H1 (cell line): ENCODE results near the gene CLASP2. TPM values are rescaled to one million over a fixed set of nuclear protein-coding genes. Genes with fewer than 3 reads are reported as not detected.

Source experiments
- CTCF ChIA-PET: fragments of 300-600 bp; sonication (Branson Sonifier 250); formaldehyde crosslinking; loops from one replicate; lab custom pipeline; 2021; ENCODE audit not compliant: partially characterized antibody; lab: Charles Lee
- POLR2A ChIA-PET: fragments of 300-600 bp; sonication (Branson Sonifier 250); formaldehyde crosslinking; loops from one replicate; lab custom pipeline; 2021; ENCODE audit warnings: inconsistent platforms; ENCODE audit not compliant: partially characterized antibody; lab: Charles Lee
- DNase-seq, 2 experiments: peaks; one replicate each; pipeline versions ENCODE4 v3.0.0 to v3.0.0-alpha.2; 2010 to 2022; ENCODE audit warnings: low spot score in 2 of 2, low read depth in 1 of 2, mixed read lengths in 1 of 2
- FAIRE-seq: peaks from 2 replicates; lab custom pipeline; 2011; peaks lifted over from hg19 to GRCh38; lab: Jason Lieb, UNC
- H2AFZ ChIP-seq: 2 replicates; pipeline ENCODE4 v1.8.1; 2012; ENCODE audit warnings: low read length, inconsistent platforms
- H2AK5ac ChIP-seq: 2 replicates; pipeline ENCODE4 v1.6.1; 2013; ENCODE audit warnings: low read depth, low read length
- H2BK120ac ChIP-seq: replicated peaks from 2 replicates; pipeline ENCODE3; 2013; ENCODE audit warnings: low read depth, low read length, inconsistent platforms
- H2BK12ac ChIP-seq: 2 replicates; pipeline ENCODE4 v1.6.1; 2013; ENCODE audit warnings: low read depth, low read length
- H2BK15ac ChIP-seq: 2 replicates; pipeline ENCODE4 v1.6.1; 2013; ENCODE audit warnings: low read length
- H2BK20ac ChIP-seq: 2 replicates; pipeline ENCODE4 v1.6.1; 2013; ENCODE audit warnings: low read length
- H2BK5ac ChIP-seq: 2 replicates; pipeline ENCODE4 v1.6.1; 2013; ENCODE audit warnings: low read depth, low read length
- H3K14ac ChIP-seq: 2 replicates; pipeline ENCODE4 v1.6.1; 2013; ENCODE audit warnings: inconsistent platforms; ENCODE audit not compliant: insufficient read length
- H3K18ac ChIP-seq: 2 replicates; pipeline ENCODE4 v1.6.1; 2013; ENCODE audit warnings: low read length; ENCODE audit errors: extremely low read depth
- H3K23ac ChIP-seq: 2 replicates; pipeline ENCODE4 v1.6.1; 2013; ENCODE audit warnings: inconsistent platforms; ENCODE audit not compliant: insufficient read length
- H3K23me2 ChIP-seq: 2 replicates; pipeline ENCODE4 v1.6.1; 2013; ENCODE audit warnings: low read depth, low read length
- H3K27ac ChIP-seq: 2 replicates; pipeline ENCODE4 v1.6.1; 2011; ENCODE audit warnings: low read depth, low read length, inconsistent platforms
- H3K27me3 ChIP-seq, 4 experiments: replicated peaks in 1 of 4; 1 replicate in 1 of 4; 2 replicates in 3 of 4; pipeline versions ENCODE4 v1.6.1 to v1.8.1; 2011 to 2013; ENCODE audit warnings: low read length in 3 of 4, mild to moderate bottlenecking in 3 of 4, inconsistent platforms in 2 of 4, mixed read lengths in 2 of 4, moderate library complexity in 1 of 4; ENCODE audit not compliant: control insufficient read depth in 3 of 4, insufficient read depth in 3 of 4; ENCODE audit errors: extremely low read depth in 1 of 4
- H3K36me3 ChIP-seq, 4 experiments: 2 replicates each; pipeline versions ENCODE4 v1.6.1 to v1.8.1; 2011 to 2013; ENCODE audit warnings: mild to moderate bottlenecking in 4 of 4, low read length in 3 of 4, moderate library complexity in 2 of 4, control low read depth in 1 of 4, inconsistent platforms in 1 of 4; ENCODE audit not compliant: insufficient read depth in 4 of 4, control insufficient read depth in 2 of 4
- H3K4ac ChIP-seq: replicated peaks from 2 replicates; pipeline ENCODE3; 2013; ENCODE audit warnings: low read length, low read depth, mixed read lengths, inconsistent platforms; ENCODE audit not compliant: insufficient read length
- H3K4me1 ChIP-seq, 4 experiments: replicated peaks in 1 of 4; 1 replicate in 1 of 4; 2 replicates in 3 of 4; pipeline versions ENCODE4 v1.6.1 to v1.8.1; 2011 to 2013; ENCODE audit warnings: low read length in 3 of 4, inconsistent platforms in 2 of 4, mixed read lengths in 1 of 4; ENCODE audit not compliant: insufficient read depth in 4 of 4, control insufficient read depth in 3 of 4
- H3K4me2 ChIP-seq, 2 experiments: 2 replicates each; pipeline versions ENCODE4 v1.6.1 to v1.8.1; 2011 to 2013; ENCODE audit warnings: low read depth in 2 of 2, low read length in 2 of 2, control low read depth in 1 of 2, inconsistent platforms in 1 of 2, mild to moderate bottlenecking in 1 of 2; ENCODE audit not compliant: insufficient read depth in 1 of 2
- H3K4me3 ChIP-seq, 4 experiments: fragments of 200-600, 300-600 bp in 1 of 4; sonication (generic), shearing (Covaris generic), sonication (Bioruptor Twin) in 1 of 4; 2 replicates each; pipeline versions ENCODE4 v1.5.1 to v1.8.1; 2011 to 2016; ENCODE audit warnings: low read length in 4 of 4, low read depth in 3 of 4, control low read depth in 2 of 4, inconsistent platforms in 2 of 4, mild to moderate bottlenecking in 2 of 4, mixed read lengths in 1 of 4, moderate library complexity in 1 of 4; ENCODE audit not compliant: insufficient read depth in 2 of 4; ENCODE audit errors: extremely low read depth in 1 of 4
- H3K56ac ChIP-seq: replicated peaks from 2 replicates; pipeline ENCODE3; 2013; ENCODE audit warnings: low read depth, mild to moderate bottlenecking, mixed read lengths, low read length, inconsistent platforms; ENCODE audit not compliant: insufficient read length
- H3K79me1 ChIP-seq: 2 replicates; pipeline ENCODE4 v1.6.1; 2013; ENCODE audit warnings: low read depth, low read length, control low read depth
- H3K79me2 ChIP-seq, 2 experiments: 2 replicates each; pipeline versions ENCODE4 v1.6.1 to v1.8.1; 2012 to 2013; ENCODE audit warnings: low read length in 2 of 2, mild to moderate bottlenecking in 2 of 2, inconsistent platforms in 1 of 2; ENCODE audit not compliant: insufficient read depth in 2 of 2, control insufficient read depth in 1 of 2
- H3K9ac ChIP-seq, 4 experiments: replicated peaks in 1 of 4; 1 replicate in 1 of 4; 2 replicates in 3 of 4; pipeline versions ENCODE4 v1.6.1 to v1.8.1; 2011 to 2013; ENCODE audit warnings: low read depth in 3 of 4, low read length in 3 of 4, control low read depth in 2 of 4, mild to moderate bottlenecking in 2 of 4, moderate library complexity in 2 of 4, inconsistent platforms in 1 of 4; ENCODE audit errors: extremely low read depth in 1 of 4
- H3K9me3 ChIP-seq, 2 experiments: 2 replicates each; pipeline versions ENCODE4 v1.6.1 to v1.8.1; 2012 to 2013; ENCODE audit warnings: mild to moderate bottlenecking in 2 of 2, moderate library complexity in 2 of 2, control low read depth in 1 of 2, inconsistent platforms in 1 of 2, low read depth in 1 of 2, low read length in 1 of 2, mixed read lengths in 1 of 2; ENCODE audit not compliant: insufficient read depth in 2 of 2
- H4K20me1 ChIP-seq, 2 experiments: replicated peaks in 1 of 2; 2 replicates each; pipeline versions ENCODE3 to v1.8.1; 2011 to 2013; ENCODE audit warnings: inconsistent platforms in 2 of 2, low read length in 2 of 2, mild to moderate bottlenecking in 1 of 2; ENCODE audit not compliant: insufficient read depth in 2 of 2, control insufficient read depth in 1 of 2
- H4K5ac ChIP-seq: 2 replicates; pipeline ENCODE4 v1.6.1; 2013; ENCODE audit warnings: low read length, low read depth, mixed read lengths, inconsistent platforms; ENCODE audit not compliant: insufficient read length
- H4K8ac ChIP-seq: 2 replicates; pipeline ENCODE4 v1.8.0; 2013; ENCODE audit warnings: mild to moderate bottlenecking, moderate library complexity, low read length, inconsistent platforms; ENCODE audit not compliant: insufficient read depth; ENCODE audit errors: extremely low read depth
- H4K91ac ChIP-seq: replicated peaks from 2 replicates; pipeline ENCODE3; 2013; ENCODE audit warnings: low read length, mixed read lengths, inconsistent platforms; ENCODE audit not compliant: insufficient read length
- CBX5 ChIP-seq: fragments of 300-800, 300-1000 bp; sonication (generic); IDR thresholded peaks from 2 replicates; pipeline ENCODE4 v1.7.1; 2016; ENCODE audit warnings: antibody characterized with exemption, low read length, low read depth
- EZH2 ChIP-seq: fragments of 200-600 bp; sonication (generic); IDR thresholded peaks from 2 replicates; pipeline ENCODE4 v1.7.1; 2012; ENCODE audit warnings: low read depth, mild to moderate bottlenecking, moderate library complexity, low read length, inconsistent platforms; ENCODE audit not compliant: severe bottlenecking
- GABPA ChIP-seq: IDR thresholded peaks from 2 replicates; pipeline ENCODE4 v1.6.1; 2011; ENCODE audit warnings: mild to moderate bottlenecking, low read length, moderate library complexity, borderline replicate concordance; ENCODE audit not compliant: insufficient read depth
- RAD21 ChIP-seq, 2 experiments: IDR thresholded peaks in 1 of 2; conservative IDR thresholded peaks in 1 of 2; 2 replicates each; pipeline ENCODE4 v1.6.1; 2011; ENCODE audit warnings: low read depth in 2 of 2, low read length in 2 of 2, improper control_type of control experiment in 1 of 2, inconsistent platforms in 1 of 2, mild to moderate bottlenecking in 1 of 2, moderate library complexity in 1 of 2
- RNF2 ChIP-seq: fragments of 200-900, 300-1000 bp; sonication (generic); IDR thresholded peaks from 2 replicates; pipeline ENCODE4 v1.7.1; 2016; ENCODE audit warnings: borderline replicate concordance, low read depth, mild to moderate bottlenecking, antibody characterized with exemption, low read length; ENCODE audit not compliant: poor library complexity, severe bottlenecking; ENCODE audit errors: missing control alignments
- SIN3A ChIP-seq, 2 experiments: IDR thresholded peaks in 1 of 2; conservative IDR thresholded peaks in 1 of 2; 2 replicates each; pipeline ENCODE4 v1.6.1; 2011 to 2012; ENCODE audit warnings: low read length in 2 of 2, improper control_type of control experiment in 1 of 2, low read depth in 1 of 2, mild to moderate bottlenecking in 1 of 2
- SIRT6 ChIP-seq: IDR thresholded peaks from one replicate; pipeline ENCODE4 v1.7.1; 2012; ENCODE audit warnings: low read length, inconsistent platforms
- SRF ChIP-seq: IDR thresholded peaks from 2 replicates; pipeline ENCODE4 v1.6.1; 2011; ENCODE audit warnings: mild to moderate bottlenecking, low read depth, low read length, moderate library complexity
- TEAD4 ChIP-seq: IDR thresholded peaks from 2 replicates; pipeline ENCODE4 v1.6.1; 2012; ENCODE audit warnings: low read depth, low read length, inconsistent platforms, mixed read lengths
- WGBS, 2 experiments: shearing (Covaris generic) in 1 of 2; methylation state at CpG; one replicate each; pipeline versions ENCODE4 v1.1.6 to v1.1.7; 2013 to 2015; ENCODE audit warnings: low lambda C conversion rate in 2 of 2, mixed read lengths in 2 of 2, inconsistent platforms in 1 of 2, low coverage in 1 of 2, missing lambda C conversion rate in 1 of 2; ENCODE audit not compliant: insufficient replicate concordance in 2 of 2, insufficient coverage in 1 of 2, insufficient read length in 1 of 2; ENCODE audit errors: extremely low coverage in 1 of 2, missing lambda C conversion rate in 1 of 2; 5-methylcytosine and 5-hydroxymethylcytosine counted together
- polyA plus RNA-seq, 7 experiments: library from polyadenylated mRNA; depleted of rRNA in 3 of 7; stranded (reverse) in 5 of 7; unstranded in 2 of 7; fragments of >200 nt in 5 of 7; fragments of 200-250 nt in 2 of 7; gene quantifications; 1 replicate in 5 of 7; 2 replicates in 1 of 7; 4 replicates in 1 of 7; pipeline versions ENCODE4 v1.2.1 to v1.2.3, GENCODE V29; 2011 to 2013; ENCODE audit warnings: missing spikeins in 2 of 7, mixed read lengths in 2 of 7
- total RNA-seq: library from RNA; stranded (reverse); fragmentation: NEBNext Ultra II Directional; extraction: Animal tissue kit (Norgen Biotek cat#: 25700); gene quantifications from 2 replicates; pipeline ENCODE4 v1.2.1, GENCODE V29; 2021
- TF ChIP-seq, protein P1 (sequence below): IDR thresholded peaks from 2 replicates; pipeline ENCODE4 v1.6.1; 2012; ENCODE audit warnings: low read length, inconsistent platforms

Gene CLASP2
- total and polyA plus RNA-seq, 2 of the 8 experiments (the other 6 are each of a cell fraction or from before 2014, with no cell fraction given) = 21.7 to 58.0 TPM

- Histone ChIP-seq H2BK20ac (no peak overlapping the region), H3K4me3 (no peak overlapping the region), H3K4ac (no peak overlapping the region), H3K36me3 (peaks cover 0 to 5% (median 2%) of the 10 kb centered on the region in 4 experiments; a peak in 3 of 8 replicates), H2BK120ac (no peak overlapping the region), H3K23me2 (no peaks in the 10 kb centered on the region; the same call in 1 of the 2 replicates), H2BK5ac (no peak overlapping the region), H3K23ac (no peak overlapping the region), H3K79me1 (no peaks in the 10 kb centered on the region), H3K27ac (no peak overlapping the region), H2AK5ac (no peak overlapping the region), H4K8ac (no peak overlapping the region), H2BK15ac (no peak overlapping the region), H2AFZ (no peak overlapping the region), H4K5ac (no peak overlapping the region), H2BK12ac (no peak overlapping the region), H3K9me3 (0 out of 4 replicates have a peak, but pooled peaks cover 0 to 5% of the 10 kb centered on the region in 2 experiments), H3K56ac (no peak overlapping the region), H3K4me1 (peaks cover 0 to 3% (median 0%) of the 10 kb centered on the region in 4 experiments; a peak in 2 of 7 replicates), H3K4me2 (no peak overlapping the region), H4K20me1 (no peaks in the 10 kb centered on the region), H3K9ac (no peak overlapping the region), H3K18ac (no peak overlapping the region), H4K91ac (no peak overlapping the region), H3K27me3 (no peaks in the 10 kb centered on the region), H3K79me2 (no peaks in the 10 kb centered on the region), H3K14ac (no peak overlapping the region)
- FAIRE-seq (no peak), DNase-seq (no peak)
- WGBS, 2 experiments = 85% methylated on average over 3 of the region's 3 CpGs; no CpG with 5 or more reads in 1 of the 2 experiments
- CTCF ChIA-PET = interaction anchor here (0.7 kb wide), 1 partner anchor 24 kb away, joined by 3 read pairs; no protein-coding TSS in a partner anchor
- POLR2A ChIA-PET = no interaction called here
- no peak for TF ChIP-seq SIN3A (conservative IDR thresholded peaks at IDR 0.05 in 1 of 2, IDR thresholded peaks at IDR 0.05 in 1 of 2; ENCODE audit: low read depth in 1 of 2, low read length in 2 of 2)
- no peak for TF ChIP-seq SIRT6
- TF ChIP-seq TEAD4 = no peak
- no peak for TF ChIP-seq SRF
- TF ChIP-seq GABPA = no peak
- no peak for TF ChIP-seq RNF2
- TF ChIP-seq RAD21 (IDR thresholded peaks at IDR 0.05 in 1 of 2, conservative IDR thresholded peaks at IDR 0.05 in 1 of 2; ENCODE audit: low read depth in 2 of 2, low read length in 2 of 2) = no peak
- TF ChIP-seq CBX5 = no peak
- TF ChIP-seq EZH2 = no peak
- TF ChIP-seq, protein P1, sequence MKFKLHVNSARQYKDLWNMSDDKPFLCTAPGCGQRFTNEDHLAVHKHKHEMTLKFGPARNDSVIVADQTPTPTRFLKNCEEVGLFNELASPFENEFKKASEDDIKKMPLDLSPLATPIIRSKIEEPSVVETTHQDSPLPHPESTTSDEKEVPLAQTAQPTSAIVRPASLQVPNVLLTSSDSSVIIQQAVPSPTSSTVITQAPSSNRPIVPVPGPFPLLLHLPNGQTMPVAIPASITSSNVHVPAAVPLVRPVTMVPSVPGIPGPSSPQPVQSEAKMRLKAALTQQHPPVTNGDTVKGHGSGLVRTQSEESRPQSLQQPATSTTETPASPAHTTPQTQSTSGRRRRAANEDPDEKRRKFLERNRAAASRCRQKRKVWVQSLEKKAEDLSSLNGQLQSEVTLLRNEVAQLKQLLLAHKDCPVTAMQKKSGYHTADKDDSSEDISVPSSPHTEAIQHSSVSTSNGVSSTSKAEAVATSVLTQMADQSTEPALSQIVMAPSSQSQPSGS = no peak
These were observed 194.9 kb downstream of the CLASP2 start for GRCh38 chr3:33523093-33523667.
